CD4-positive, alpha-beta memory T cell (primary cell): ENCODE data around the gene BRD1. TPM values are rescaled to one million over a fixed set of nuclear protein-coding genes. Genes with fewer than 3 reads are reported as not detected.

Experiments used
- CTCF ChIA-PET: fragments of 350-600 bp; sonication (Branson Sonifier 250); formaldehyde crosslinking; loops from one replicate; lab custom pipeline; 2021; ENCODE audit warnings: inconsistent platforms; ENCODE audit not compliant: partially characterized antibody; lab: Charles Lee
- POLR2A ChIA-PET: fragments of 350-600 bp; sonication (Branson Sonifier 250); formaldehyde crosslinking; loops from one replicate; lab custom pipeline; 2021; ENCODE audit not compliant: partially characterized antibody; lab: Charles Lee
- DNase-seq, 5 donors: peaks; one replicate each; pipeline versions ENCODE4 v3.0.0 to v3.0.0-alpha.2; 2020 to 2022; ENCODE audit warnings: mixed read lengths in 1 of 5
- H3K27ac ChIP-seq: one replicate; pipeline ENCODE4 v1.7.0; 2013; ENCODE audit warnings: low read depth, low read length
- H3K27me3 ChIP-seq: 2 replicates; pipeline ENCODE4 v1.7.0; 2013; ENCODE audit warnings: mild to moderate bottlenecking, low read length, moderate library complexity; ENCODE audit not compliant: insufficient read depth
- H3K36me3 ChIP-seq: 2 replicates; pipeline ENCODE4 v1.7.0; 2013; ENCODE audit warnings: mild to moderate bottlenecking, low read length, moderate library complexity; ENCODE audit not compliant: insufficient read depth
- H3K4me1 ChIP-seq: 2 replicates; pipeline ENCODE4 v1.7.0; 2013; ENCODE audit warnings: mild to moderate bottlenecking, low read length, moderate library complexity; ENCODE audit not compliant: insufficient read depth
- H3K4me3 ChIP-seq, 2 donors: one replicate each; pipeline ENCODE4 v1.7.0; 2013; ENCODE audit warnings: low read length in 2 of 2, mild to moderate bottlenecking in 1 of 2
- H3K9me3 ChIP-seq, 2 donors: one replicate each; pipeline ENCODE4 v1.7.0; 2013; ENCODE audit warnings: low read length in 2 of 2, control low read depth in 1 of 2; ENCODE audit not compliant: control insufficient read depth in 1 of 2
- H3K27ac Mint-ChIP-seq, 7 donors: one replicate each; pipeline ENCODE4 v1.8.0; 2020 to 2021; ENCODE audit warnings: mixed read lengths in 7 of 7, mild to moderate bottlenecking in 6 of 7, inconsistent platforms in 3 of 7, moderate library complexity in 3 of 7
- H3K27me3 Mint-ChIP-seq, 2 donors: one replicate each; pipeline ENCODE4 v1.8.0; 2020 to 2021; ENCODE audit warnings: mixed read lengths in 2 of 2
- H3K36me3 Mint-ChIP-seq, 2 donors: one replicate each; pipeline ENCODE4 v1.8.0; 2020 to 2021; ENCODE audit warnings: mixed read lengths in 2 of 2, inconsistent platforms in 1 of 2, mild to moderate bottlenecking in 1 of 2
- H3K4me1 Mint-ChIP-seq, 4 donors: one replicate each; pipeline ENCODE4 v1.8.0; 2020 to 2021; ENCODE audit warnings: mixed read lengths in 4 of 4, mild to moderate bottlenecking in 1 of 4
- H3K4me3 Mint-ChIP-seq, 8 donors: one replicate each; pipeline ENCODE4 v1.8.0; 2020 to 2021; ENCODE audit warnings: mixed read lengths in 8 of 8, mild to moderate bottlenecking in 7 of 8, moderate library complexity in 6 of 8, inconsistent platforms in 3 of 8
- H3K9me3 Mint-ChIP-seq, 8 donors: one replicate each; pipeline ENCODE4 v1.8.0; 2020 to 2021; ENCODE audit warnings: mixed read lengths in 8 of 8, mild to moderate bottlenecking in 5 of 8, inconsistent platforms in 3 of 8, moderate library complexity in 1 of 8
- intact Hi-C: fragments of 100-400 bp; cut with micrococcal nuclease; formaldehyde crosslinking; loops from one replicate; pipeline ENCODE4 v1.15.1; 2023
- polyA plus RNA-seq, 2 donors: library from polyadenylated mRNA; unstranded; fragments of 300-500 nt; fragmentation: Illumina TruSeq; gene quantifications; one replicate each; pipeline ENCODE4 v1.2.3, GENCODE V29; 2021
- total RNA-seq, 2 experiments: library from RNA; stranded (reverse); gene quantifications; one replicate each; pipeline ENCODE4 v1.2.3, GENCODE V29; 2021

The BRD1 gene
- total and polyA plus RNA-seq, 4 experiments from 2014 or later, result 0.94 to 88.1 (median 44.6) TPM

DNA sequence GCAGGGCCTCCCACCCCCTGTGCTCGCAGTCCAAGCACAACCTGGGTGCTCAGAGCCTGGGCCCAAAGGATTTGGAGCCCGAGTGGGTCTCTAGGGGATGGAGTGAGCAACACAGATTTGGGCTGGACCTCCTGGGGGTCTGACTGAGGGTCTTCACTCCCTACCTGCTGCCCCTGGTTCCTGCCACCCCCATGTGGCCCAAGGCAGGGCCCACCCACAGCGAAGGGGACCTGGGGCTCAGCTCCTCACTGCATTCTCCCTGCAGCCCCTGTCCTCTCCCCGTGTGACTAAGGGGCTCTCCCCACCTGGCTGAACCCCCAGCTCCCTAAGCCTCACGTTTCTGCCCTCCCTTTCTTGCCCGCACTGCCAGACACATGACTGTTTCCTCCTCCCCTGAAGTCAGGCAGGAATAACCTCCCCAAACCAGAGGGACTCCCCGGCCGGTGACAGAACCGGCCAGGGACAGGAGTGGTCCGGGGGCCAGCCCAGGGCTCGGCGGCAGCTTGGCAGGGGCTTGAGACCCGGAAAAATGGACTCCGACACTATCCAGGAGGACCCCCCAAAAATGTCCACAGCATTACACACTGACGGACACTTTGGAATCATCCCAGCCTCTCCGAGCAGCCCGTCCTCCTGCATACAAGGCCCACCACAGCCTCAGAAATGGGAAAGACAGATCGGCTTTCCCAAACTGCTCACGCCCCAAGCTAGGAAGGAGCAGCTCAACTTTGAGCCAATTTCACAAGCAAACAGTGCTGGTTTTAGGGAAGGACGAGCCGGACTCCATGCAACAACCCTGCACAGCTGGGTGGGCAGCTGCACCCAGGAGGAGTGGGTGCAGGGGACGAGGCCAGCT is 57.8 kb downstream of the BRD1 start:
- ChIA-PET POLR2A (interaction anchor here (1.0 to 1.5 kb wide), 2 partner anchors 101 to 148 kb away, joined by 3 to 4 read pairs; partner anchors contain the start of gene ALG12), CTCF (interaction anchor here (0.6 to 4.6 kb wide), 4 partner anchors 13 to 261 kb away, joined by 3 to 58 read pairs (median 16); no protein-coding TSS in a partner anchor)
- no peak overlapping the region for H3K4me3 Mint-ChIP-seq
- Histone ChIP-seq H3K9me3 (no peaks in the 10 kb centered on the region), H3K4me3 (no peak overlapping the region), H3K4me1 (no peaks in the 10 kb centered on the region), H3K27ac (no peak overlapping the region), H3K36me3 (peaks cover 10% of the 10 kb centered on the region), H3K27me3 (no peaks in the 10 kb centered on the region)
- peaks cover 0 to 12% (median 10%) of the 10 kb centered on the region in 8 donors for H3K9me3 Mint-ChIP-seq
- DNase-seq, result peak in 1 of 5 donors; percentile 20
- intact Hi-C loops, result loop anchor here (5.0 to 10.0 kb wide), 2 partner anchors 37 to 115 kb away; no protein-coding TSS in a partner anchor
- peaks cover 16 to 28% of the 10 kb centered on the region in 2 donors for H3K36me3 Mint-ChIP-seq
- H3K27ac Mint-ChIP-seq, result peak overlapping the region in 3 of 7 donors; percentile 35 to 68 (median 52)
- H3K27me3 Mint-ChIP-seq, result no peaks in the 10 kb centered on the region
- H3K4me1 Mint-ChIP-seq, result peaks cover 0 to 13% (median 5%) of the 10 kb centered on the region in 4 donors

DNA sequence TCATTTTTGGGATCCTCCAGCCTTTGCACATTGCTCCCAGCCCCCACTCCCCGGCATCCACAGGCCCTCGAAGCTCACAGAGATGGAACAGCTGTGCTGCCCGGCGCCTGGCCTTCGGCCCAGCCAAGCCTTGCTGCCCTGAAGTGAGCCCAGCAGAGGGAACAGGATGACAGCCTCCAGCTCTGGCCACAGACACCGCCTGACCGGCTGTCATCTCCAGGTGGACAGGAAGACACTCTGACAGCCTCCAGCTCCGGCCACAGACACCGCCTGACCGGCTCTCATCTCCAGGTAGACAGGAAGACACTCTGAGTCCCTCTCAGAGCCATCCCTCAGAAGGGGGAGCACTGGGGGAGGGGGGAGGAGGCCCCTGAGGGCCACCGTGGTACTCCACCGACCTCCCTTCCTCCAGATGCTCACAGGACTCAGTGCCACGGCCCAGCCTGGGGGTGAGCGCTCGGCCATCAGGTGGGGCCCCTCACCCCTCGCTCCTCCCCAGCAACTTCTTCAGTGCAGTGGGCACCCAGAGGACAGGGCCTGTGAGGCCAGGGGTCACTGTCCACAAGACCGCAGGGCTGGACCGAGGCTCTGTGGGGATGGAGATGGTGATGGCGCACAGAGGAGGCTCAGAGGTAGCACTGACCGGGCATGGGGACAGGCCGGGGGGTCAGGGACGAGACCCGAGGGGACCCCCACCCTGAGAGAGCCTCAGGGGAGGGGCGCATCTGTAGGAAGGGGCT is 58.6 kb downstream of the BRD1 start:
- ChIA-PET CTCF (interaction anchor here (0.6 to 4.6 kb wide), 5 partner anchors 9 to 261 kb away, joined by 3 to 58 read pairs (median 12); no protein-coding TSS in a partner anchor), POLR2A (interaction anchor here (1.0 kb wide), 1 partner anchor 102 kb away, joined by 3 read pairs; no protein-coding TSS in a partner anchor)
- peaks cover 2% of the 10 kb centered on the region for H3K36me3 ChIP-seq
- intact Hi-C loops, result loop anchor here (5.0 to 10.0 kb wide), 2 partner anchors 38 to 116 kb away; no protein-coding TSS in a partner anchor
- Mint-ChIP-seq H3K36me3 (peaks cover 10 to 23% of the 10 kb centered on the region in 2 donors), H3K9me3 (peaks cover 0 to 12% (median 10%) of the 10 kb centered on the region in 8 donors), H3K4me3 (no peak overlapping the region), H3K4me1 (peaks cover 0 to 9% (median 5%) of the 10 kb centered on the region in 4 donors), H3K27ac (peak overlapping the region in 1 of 7 donors; percentile 35), H3K27me3 (no peaks in the 10 kb centered on the region)
- no peaks in the 10 kb centered on the region for H3K4me1 ChIP-seq
- no peak for DNase-seq
- H3K4me3 ChIP-seq, result no peak overlapping the region
- no peaks in the 10 kb centered on the region for H3K9me3 ChIP-seq
- no peaks in the 10 kb centered on the region for H3K27me3 ChIP-seq
- no peak overlapping the region for H3K27ac ChIP-seq

DNA sequence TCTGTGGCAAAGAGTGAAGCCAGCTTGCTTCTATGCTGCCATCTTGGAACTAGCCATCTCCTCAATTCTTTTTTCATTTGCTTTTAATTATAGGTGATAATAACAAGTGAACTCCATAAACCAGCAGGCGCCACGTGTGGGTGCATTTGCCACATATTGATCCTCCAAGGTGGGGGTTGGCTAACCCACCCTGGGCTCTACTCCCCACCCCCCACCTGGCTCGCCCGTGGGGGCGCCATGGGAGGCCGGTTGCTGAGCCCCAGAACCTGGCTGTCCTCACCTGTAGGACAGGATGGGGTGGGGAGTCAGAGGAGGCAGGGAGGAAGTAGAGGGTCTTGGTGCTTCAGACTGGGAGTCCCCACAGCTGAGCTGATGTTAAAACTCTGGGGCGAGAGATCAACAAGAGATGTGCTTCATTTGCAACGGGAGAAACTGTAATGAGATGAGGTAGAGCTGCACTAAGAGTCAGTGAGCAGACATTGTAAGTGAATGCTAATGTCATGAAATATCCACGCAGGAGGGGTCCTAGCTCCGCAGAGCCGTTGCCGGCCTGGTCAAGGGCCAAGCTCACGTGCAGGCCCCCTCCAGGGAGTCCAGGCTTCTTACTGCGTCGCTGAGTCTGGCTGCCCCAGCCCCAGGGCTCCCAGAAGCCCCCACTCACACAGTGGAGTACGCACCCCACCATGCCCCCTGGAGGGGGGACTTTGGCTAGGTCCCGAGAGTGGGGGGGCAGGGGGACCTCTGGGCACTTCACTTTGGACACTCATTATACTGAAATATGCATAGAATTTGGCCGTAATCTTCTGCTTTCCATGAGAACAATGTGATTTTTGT is 59.4 kb downstream of the BRD1 start:
- CTCF ChIA-PET, result interaction anchor here (0.6 to 4.6 kb wide), 20 partner anchors 9 to 447 kb away, joined by 3 to 58 read pairs (median 4); partner anchors contain the start of gene MLC1
- Mint-ChIP-seq H3K4me1 (peaks cover 0 to 7% (median 3%) of the 10 kb centered on the region in 4 donors), H3K36me3 (peaks cover 2 to 14% of the 10 kb centered on the region in 2 donors), H3K27ac (peak overlapping the region in 5 of 7 donors; percentile 22 to 79 (median 62)), H3K9me3 (peaks cover 0 to 12% (median 10%) of the 10 kb centered on the region in 8 donors), H3K27me3 (no peaks in the 10 kb centered on the region), H3K4me3 (no peak overlapping the region)
- no peak overlapping the region for H3K4me3 ChIP-seq
- DNase-seq, result peak in 1 of 5 donors; percentile 29
- no peaks in the 10 kb centered on the region for H3K27me3 ChIP-seq
- intact Hi-C loops, result loop anchor here (5.0 to 10.0 kb wide), 2 partner anchors 39 to 117 kb away; no protein-coding TSS in a partner anchor
- POLR2A ChIA-PET, result interaction anchor here (0.6 to 1.7 kb wide), 7 partner anchors 58 to 423 kb away, joined by 3 to 7 read pairs (median 3); partner anchors contain the start of gene PIM3
- no peaks in the 10 kb centered on the region for H3K36me3 ChIP-seq
- H3K27ac ChIP-seq, result no peak overlapping the region
- no peaks in the 10 kb centered on the region for H3K9me3 ChIP-seq
- H3K4me1 ChIP-seq, result no peaks in the 10 kb centered on the region

DNA sequence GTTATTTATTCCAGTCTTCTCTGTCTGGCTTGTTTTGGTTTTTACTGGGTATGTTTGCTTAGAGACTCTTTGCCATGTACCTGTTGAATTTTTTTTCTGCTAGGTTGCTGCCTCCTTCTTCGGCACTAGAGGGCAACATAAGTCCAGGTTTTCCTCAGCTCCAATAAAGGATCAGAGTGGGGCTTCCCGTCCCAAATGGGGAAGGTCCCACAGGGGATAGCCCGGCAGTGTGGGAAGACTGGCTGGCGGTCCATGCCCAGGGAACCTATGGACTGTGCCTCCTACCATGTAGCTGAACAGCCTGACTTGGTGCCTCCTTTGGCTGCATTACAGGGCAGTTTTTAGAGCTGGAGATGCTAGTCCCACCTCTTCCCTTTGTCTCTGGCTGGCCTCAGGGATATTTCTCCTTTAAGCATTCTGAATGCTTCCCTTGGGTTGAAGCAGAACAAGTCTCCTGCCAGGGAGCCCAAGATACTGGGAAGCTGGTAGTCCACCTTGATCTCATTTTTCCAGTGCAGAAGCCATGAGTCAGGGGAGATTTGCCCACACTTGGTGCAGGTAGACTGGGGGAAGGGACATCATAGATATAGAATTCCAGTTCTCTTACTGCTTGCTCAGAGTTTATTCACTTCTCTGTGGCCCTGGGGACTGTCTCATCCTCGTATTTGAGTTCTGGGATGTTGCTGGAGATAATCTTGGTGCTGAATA is 60.2 kb downstream of the BRD1 start:
- intact Hi-C loops, result loop anchor here (1.0 to 10.0 kb wide), 7 partner anchors 40 to 443 kb away; no protein-coding TSS in a partner anchor
- CTCF ChIA-PET, result interaction anchor here (0.6 to 4.6 kb wide), 23 partner anchors 9 to 448 kb away, joined by 3 to 58 read pairs (median 4); partner anchors contain the start of gene MLC1

DNA sequence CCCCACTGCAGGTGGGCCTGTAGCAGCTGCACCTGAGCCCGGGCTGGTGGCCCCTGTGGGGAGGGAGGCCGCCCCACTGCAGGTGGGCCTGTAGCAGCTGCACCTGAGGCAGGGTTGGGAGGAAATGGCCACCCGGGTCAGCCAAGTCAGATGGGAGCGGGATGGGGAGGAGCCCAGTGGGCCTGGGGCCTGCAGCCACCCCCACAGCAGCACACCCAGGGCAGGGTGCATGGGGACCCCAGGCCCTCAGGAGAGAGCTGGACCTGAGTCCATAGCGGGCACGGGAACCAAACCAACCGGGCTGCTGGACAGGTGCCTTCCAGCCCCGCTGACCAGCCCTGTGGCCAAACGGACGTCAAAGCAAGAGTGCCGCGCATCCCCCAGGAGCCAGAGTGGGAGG is 61.7 kb downstream of the BRD1 start:
- intact Hi-C loops, result loop anchor here (2.0 to 10.0 kb wide), 3 partner anchors 41 to 445 kb away; no protein-coding TSS in a partner anchor
- ChIA-PET CTCF (interaction anchor here (1.0 to 4.6 kb wide), 6 partner anchors 24 to 265 kb away, joined by 3 to 58 read pairs (median 15); no protein-coding TSS in a partner anchor), POLR2A (interaction anchor here (0.6 kb wide), 1 partner anchor 145 kb away, joined by 3 read pairs; no protein-coding TSS in a partner anchor)
- Mint-ChIP-seq H3K36me3 (peaks cover 0 to 3% of the 10 kb centered on the region in 2 donors), H3K4me3 (no peak overlapping the region), H3K27me3 (no peaks in the 10 kb centered on the region), H3K4me1 (peaks cover 5 to 16% (median 7%) of the 10 kb centered on the region in 4 donors), H3K27ac (peak overlapping the region in 1 of 7 donors; percentile 55), H3K9me3 (peaks cover 0 to 12% (median 10%) of the 10 kb centered on the region in 8 donors)
- peaks cover 5% of the 10 kb centered on the region for H3K4me1 ChIP-seq
- DNase-seq, result no peak
- no peaks in the 10 kb centered on the region for H3K9me3 ChIP-seq
- H3K27me3 ChIP-seq, result no peaks in the 10 kb centered on the region
- no peaks in the 10 kb centered on the region for H3K36me3 ChIP-seq
- H3K4me3 ChIP-seq, result no peak overlapping the region
- H3K27ac ChIP-seq, result no peak overlapping the region

More for the DNA sequence above, 60.2 kb downstream of the BRD1 start:
- no peak overlapping the region for H3K27ac ChIP-seq
- no peaks in the 10 kb centered on the region for H3K27me3 Mint-ChIP-seq
- H3K9me3 ChIP-seq, result no peaks in the 10 kb centered on the region
- POLR2A ChIA-PET, result interaction anchor here (0.6 to 1.7 kb wide), 11 partner anchors 22 to 423 kb away, joined by 3 to 10 read pairs (median 3); partner anchors contain the start of gene PIM3
- H3K4me1 ChIP-seq, result no peaks in the 10 kb centered on the region
- no peaks in the 10 kb centered on the region for H3K36me3 ChIP-seq
- no peaks in the 10 kb centered on the region for H3K27me3 ChIP-seq
- H3K4me3 ChIP-seq, result no peak overlapping the region
- peaks cover 0 to 7% (median 2%) of the 10 kb centered on the region in 4 donors for H3K4me1 Mint-ChIP-seq
- peak overlapping the region; percentile 6 to 88 (median 45) for H3K27ac Mint-ChIP-seq
- peak; percentile 48 to 58 (median 54) for DNase-seq
- H3K36me3 Mint-ChIP-seq, result peaks cover 0 to 9% of the 10 kb centered on the region in 2 donors
- peak overlapping the region in 1 of 8 donors; percentile 12 for H3K4me3 Mint-ChIP-seq
- peaks cover 0 to 12% (median 10%) of the 10 kb centered on the region in 8 donors for H3K9me3 Mint-ChIP-seq
